ENCODE results near the gene APAF1.
"Not testable (repeated sequence)": the region's sequence is repeated elsewhere in the genome, so short reads cannot be mapped to it uniquely, and the experiment has no call there.

Gene APAF1

GRCh38 chr12:98644712-98645571, at the start of gene APAF1, which contains the start of gene IKBIP:
Gene APAF1, plus strand, starts transcription at chr12:98645290. Its CDS starts 3,070 bp downstream, at chr12:98648360.
Gene IKBIP, minus strand, starts transcription at chr12:98644788. Its CDS starts 87 bp downstream, at chr12:98644701.
- peak; percentile 97 for DNase-seq (ENCODE audit: low spot score)

- DNase-seq (ENCODE audit: low spot score): not testable (repeated sequence)
Measured at GRCh38 chr12:98597313-98597712, 47.8 kb upstream of the APAF1 start.

- no peak for DNase-seq (ENCODE audit: low spot score)
Measured at GRCh38 chr12:98601924-98602323, 43.2 kb upstream of the APAF1 start.

- no peak for DNase-seq (ENCODE audit: low spot score)
Measured at GRCh38 chr12:98606359-98606988, 38.6 kb upstream of the APAF1 start.

GRCh38 chr12:98610596-98610995, 34.5 kb upstream of the APAF1 start:
- DNase-seq (ENCODE audit: low spot score): no peak

- no peak for DNase-seq (ENCODE audit: low spot score)
Measured at GRCh38 chr12:98612696-98613334, 32.3 kb upstream of the APAF1 start.

GRCh38 chr12:98618952-98619351, 26.1 kb upstream of the APAF1 start:
- DNase-seq (ENCODE audit: low spot score): peak; percentile 62

GRCh38 chr12:98635657-98636323, 9.3 kb upstream of the APAF1 start:
- DNase-seq (ENCODE audit: low spot score): peak; percentile 66

GRCh38 chr12:98637068-98637467, 8.0 kb upstream of the APAF1 start:
- no peak for DNase-seq (ENCODE audit: low spot score)

- DNase-seq (ENCODE audit: low spot score): no peak
Measured at GRCh38 chr12:98638009-98638408, 7.1 kb upstream of the APAF1 start.

GRCh38 chr12:98639491-98639890, 5.6 kb upstream of the APAF1 start:
- DNase-seq (ENCODE audit: low spot score): no peak

- DNase-seq (ENCODE audit: low spot score): not testable (repeated sequence)
Measured at GRCh38 chr12:98642801-98643200, 2.3 kb upstream of the APAF1 start.

GRCh38 chr12:98644433-98644711, 718 bp upstream of the APAF1 start:
- no peak for DNase-seq (ENCODE audit: low spot score)

- DNase-seq (ENCODE audit: low spot score): no peak
Measured at GRCh38 chr12:98645572-98646067, 530 bp downstream of the APAF1 start.

GRCh38 chr12:98646294-98647090, 1.4 kb downstream of the APAF1 start:
- DNase-seq (ENCODE audit: low spot score): no peak

- DNase-seq (ENCODE audit: low spot score): no peak
Measured at GRCh38 chr12:98651328-98651727, 6.2 kb downstream of the APAF1 start.

GRCh38 chr12:98653866-98654493, 8.9 kb downstream of the APAF1 start:
- peak; percentile 51 for DNase-seq (ENCODE audit: low spot score)

GRCh38 chr12:98656289-98657101, 11.4 kb downstream of the APAF1 start:
- DNase-seq (ENCODE audit: low spot score): no peak

GRCh38 chr12:98660521-98660920, 15.4 kb downstream of the APAF1 start:
- no peak for DNase-seq (ENCODE audit: low spot score)

GRCh38 chr12:98669751-98670150, 24.7 kb downstream of the APAF1 start:
- DNase-seq (ENCODE audit: low spot score): no peak
